Brain microvascular endothelial cell (primary cell): ENCODE measurements around the gene SNX6.
"Not testable (repeated sequence)": the region's sequence is repeated elsewhere in the genome, so short reads cannot be mapped to it uniquely, and the experiment has no call there.

Experiments
- DNase-seq: peaks from one replicate; pipeline ENCODE4 v3.0.0-alpha.2; 2020
- H3K27ac ChIP-seq: fragments of 250-450 bp; sonication (Bioruptor Pico); 2 replicates; pipeline ENCODE4 v1.5.1; 2020; ENCODE audit warnings: mild to moderate bottlenecking, moderate library complexity
- H3K27me3 ChIP-seq: fragments of 250-450 bp; sonication (Bioruptor Pico); replicated peaks from 2 replicates; pipeline ENCODE4 v1.5.1; 2020; ENCODE audit warnings: mild to moderate bottlenecking
- H3K36me3 ChIP-seq: fragments of 250-450 bp; sonication (Bioruptor Pico); replicated peaks from 2 replicates; pipeline ENCODE4 v1.5.1; 2020; ENCODE audit warnings: mild to moderate bottlenecking
- H3K4me3 ChIP-seq: 2 replicates; pipeline ENCODE4 v1.5.1; 2011; ENCODE audit warnings: low read depth, mild to moderate bottlenecking, control low read depth, low read length, moderate library complexity
- CTCF ChIP-seq: IDR thresholded peaks from 2 replicates; pipeline ENCODE4 v1.5.1; 2011; ENCODE audit warnings: low read depth, mild to moderate bottlenecking, moderate library complexity, low read length, control low read depth, inconsistent platforms; ENCODE audit errors: missing control alignments
- in situ Hi-C: cut with HindIII; loops from 2 replicates; pipeline ENCODE4 v1.10.0; 2017; ENCODE audit warnings: low sequenced_read_pairs, low pct_ligation_motif_present

The SNX6 gene

GRCh38 chr14:34655959-34656358 lies 26.0 kb upstream of the SNX6 start:
- no peak for TF ChIP-seq CTCF
- H3K27ac ChIP-seq, result no peak overlapping the region
- H3K27me3 ChIP-seq, result no peaks in the 10 kb centered on the region
- no peaks in the 10 kb centered on the region for H3K36me3 ChIP-seq
- no peak for DNase-seq
- in situ Hi-C loops, result no loop called here
- no peak overlapping the region for H3K4me3 ChIP-seq

- H3K27me3 ChIP-seq, H3K36me3 ChIP-seq, DNase-seq, in situ Hi-C loops, H3K27ac ChIP-seq, H3K4me3 ChIP-seq: not testable (repeated sequence)
Measured at GRCh38 chr14:34653073-34653472, 23.1 kb upstream of the SNX6 start.

- DNase-seq, H3K27ac ChIP-seq, H3K36me3 ChIP-seq, H3K27me3 ChIP-seq, H3K4me3 ChIP-seq, in situ Hi-C loops: not testable (repeated sequence)
Measured at GRCh38 chr14:34652348-34652747, 22.4 kb upstream of the SNX6 start.

- peak; percentile 97 for DNase-seq
- TF ChIP-seq CTCF, result no peak
Measured at GRCh38 chr14:34650786-34651584, 21.0 kb upstream of the SNX6 start.

GRCh38 chr14:34650006-34650405 lies 20.1 kb upstream of the SNX6 start:
- H3K27me3 ChIP-seq, in situ Hi-C loops, H3K36me3 ChIP-seq, DNase-seq, H3K4me3 ChIP-seq: not testable (repeated sequence)
- H3K27ac ChIP-seq, result peak overlapping the region; percentile 98

More at GRCh38 chr14:34650786-34651584, 21.0 kb upstream of the SNX6 start:
- Histone ChIP-seq H3K4me3 (no peak overlapping the region), H3K27me3 (no peaks in the 10 kb centered on the region), H3K27ac (peak overlapping the region; percentile 98), H3K36me3 (no peaks in the 10 kb centered on the region)
- in situ Hi-C loops, result no loop called here

GRCh38 chr14:34649344-34649743 lies 19.4 kb upstream of the SNX6 start:
- in situ Hi-C loops, result no loop called here
- DNase-seq, result peak; percentile 77
- Histone ChIP-seq H3K27me3 (no peaks in the 10 kb centered on the region), H3K36me3 (no peaks in the 10 kb centered on the region), H3K27ac (peak overlapping the region; percentile 98), H3K4me3 (no peak overlapping the region)
- no peak for TF ChIP-seq CTCF

GRCh38 chr14:34646570-34647255 lies 16.8 kb upstream of the SNX6 start:
- no peak overlapping the region for H3K27ac ChIP-seq
- no peak overlapping the region for H3K4me3 ChIP-seq
- DNase-seq, result no peak
- no peak for TF ChIP-seq CTCF
- no peaks in the 10 kb centered on the region for H3K36me3 ChIP-seq
- H3K27me3 ChIP-seq, result no peaks in the 10 kb centered on the region
- in situ Hi-C loops, result no loop called here
